ENCODE measurements around the gene CACUL1. TPM values are rescaled to one million over a fixed set of nuclear protein-coding genes. Genes with fewer than 3 reads are reported as not detected.

CACUL1 gene
- total RNA-seq, 2 experiments from 2014 or later: 27.5 to 27.6 TPM

DNA sequence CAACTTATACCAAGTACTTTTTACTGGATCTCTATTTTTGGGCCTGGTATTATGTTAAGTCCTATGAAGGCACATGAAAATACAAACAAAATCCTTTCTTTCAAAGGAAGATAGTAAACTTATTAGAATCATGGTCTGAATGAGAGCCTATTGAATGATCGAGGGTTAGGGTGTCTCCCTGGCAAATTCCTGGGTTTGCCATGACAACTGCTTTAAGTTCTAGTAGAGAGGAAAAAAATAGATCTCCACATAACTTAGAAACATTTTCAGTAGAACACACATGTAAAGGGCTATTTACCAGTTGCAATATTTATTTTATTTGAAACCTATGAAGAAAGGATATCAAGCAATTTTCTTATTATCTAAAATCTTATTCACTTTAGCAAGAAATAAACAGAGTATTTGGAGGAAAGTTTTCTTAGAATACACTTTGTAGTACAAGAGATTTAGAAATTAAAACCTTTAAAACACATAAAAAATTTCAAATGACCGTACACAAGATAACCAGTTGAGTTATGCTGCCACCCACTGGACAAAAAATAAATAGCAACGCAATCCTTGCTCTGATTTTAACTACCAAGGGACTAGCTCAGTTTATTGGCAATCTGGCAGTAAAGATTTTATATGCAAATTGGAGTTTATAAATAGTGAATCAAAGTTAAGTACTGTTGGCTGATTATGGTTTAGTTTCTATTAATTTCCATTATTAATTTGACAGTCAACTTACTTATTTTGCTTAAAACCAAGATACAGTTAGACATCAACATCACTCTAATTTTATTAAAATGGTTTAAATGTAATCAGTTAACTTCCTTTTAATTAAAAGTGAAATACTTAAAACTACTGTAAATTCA, 33.9 kb downstream of the CACUL1 start:
- Mint-ChIP-seq H3K36me3 (ENCODE audit: low read depth) (peaks cover 6% of the 10 kb centered on the region), H3K4me1 (peaks cover 24% of the 10 kb centered on the region), H3K9me3 (no peaks in the 10 kb centered on the region), H3K27me3 (no peaks in the 10 kb centered on the region), H3K4me3 (no peak overlapping the region), H3K27ac (no peak overlapping the region)
- ChIA-PET POLR2A (no interaction called here), CTCF (interaction anchor here (0.6 to 1.0 kb wide), 6 partner anchors 9 to 151 kb away, joined by 3 to 6 read pairs (median 3); no protein-coding TSS in a partner anchor)
- peak; percentile 77 for DNase-seq

- DNase-seq: no peak
- CTCF ChIA-PET: no interaction called here
- H3K4me1 Mint-ChIP-seq: peaks cover 41% of the 10 kb centered on the region
- H3K9me3 Mint-ChIP-seq: no peaks in the 10 kb centered on the region
- peak overlapping the region; percentile 66 for H3K27ac Mint-ChIP-seq
- H3K4me3 Mint-ChIP-seq: peak overlapping the region; percentile 22
- no peaks in the 10 kb centered on the region for H3K27me3 Mint-ChIP-seq
- POLR2A ChIA-PET: no interaction called here
- peaks cover 6% of the 10 kb centered on the region for H3K36me3 Mint-ChIP-seq (ENCODE audit: low read depth)
Measured at GRCh38 chr10:118714366-118714765, 40.4 kb downstream of the CACUL1 start.

- H3K4me3 Mint-ChIP-seq: no peak overlapping the region
- DNase-seq: no peak
- POLR2A ChIA-PET: no interaction called here
- no peaks in the 10 kb centered on the region for H3K9me3 Mint-ChIP-seq
- no peak overlapping the region for H3K27ac Mint-ChIP-seq
- peaks cover 4% of the 10 kb centered on the region for H3K36me3 Mint-ChIP-seq (ENCODE audit: low read depth)
- H3K4me1 Mint-ChIP-seq: peaks cover 36% of the 10 kb centered on the region
- CTCF ChIA-PET: interaction anchor here (1.1 to 1.3 kb wide), 2 partner anchors 8 to 19 kb away, joined by 3 read pairs; no protein-coding TSS in a partner anchor
- H3K27me3 Mint-ChIP-seq: no peaks in the 10 kb centered on the region
Measured at GRCh38 chr10:118712930-118713634, 41.7 kb downstream of the CACUL1 start.

GRCh38 chr10:118712080-118712479, 42.7 kb downstream of the CACUL1 start:
- peaks cover 9% of the 10 kb centered on the region for H3K36me3 Mint-ChIP-seq (ENCODE audit: low read depth)
- H3K27ac Mint-ChIP-seq: peak overlapping the region; percentile 54

DNA sequence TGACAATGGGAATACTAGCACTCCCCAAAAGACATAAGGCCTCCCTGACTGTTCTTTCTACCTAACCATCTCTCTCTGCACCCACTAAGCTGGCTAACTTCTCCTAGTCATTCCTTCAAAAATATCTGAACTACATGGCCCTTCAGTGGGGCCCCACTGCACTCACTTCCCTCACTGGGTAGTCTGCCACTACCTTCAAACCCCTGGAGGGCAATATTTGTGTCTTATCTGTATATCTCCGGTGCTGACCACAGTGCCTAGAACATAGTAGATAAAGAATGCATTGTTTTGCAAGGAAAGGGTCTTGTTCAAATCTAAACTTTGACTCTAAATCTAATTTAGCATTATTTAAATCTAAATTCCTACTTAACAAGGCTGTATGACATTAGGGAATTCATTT, 44.3 kb downstream of the CACUL1 start:
- Mint-ChIP-seq H3K4me1 (peaks cover 14% of the 10 kb centered on the region), H3K4me3 (no peak overlapping the region), H3K27ac (no peak overlapping the region), H3K9me3 (no peaks in the 10 kb centered on the region), H3K36me3 (ENCODE audit: low read depth) (peaks cover 17% of the 10 kb centered on the region), H3K27me3 (no peaks in the 10 kb centered on the region)
- ChIA-PET CTCF (no interaction called here), POLR2A (no interaction called here)
- DNase-seq: no peak

More at GRCh38 chr10:118712080-118712479, 42.7 kb downstream of the CACUL1 start:
- Mint-ChIP-seq H3K9me3 (no peaks in the 10 kb centered on the region), H3K4me1 (peaks cover 26% of the 10 kb centered on the region), H3K4me3 (no peak overlapping the region), H3K27me3 (no peaks in the 10 kb centered on the region)
- POLR2A ChIA-PET: no interaction called here
- no peak for DNase-seq
- CTCF ChIA-PET: interaction anchor here (1.1 to 1.3 kb wide), 2 partner anchors 9 to 18 kb away, joined by 3 read pairs; no protein-coding TSS in a partner anchor

GRCh38 chr10:118708571-118708970, 46.2 kb downstream of the CACUL1 start:
- Mint-ChIP-seq H3K4me1 (peaks cover 6% of the 10 kb centered on the region), H3K27me3 (no peaks in the 10 kb centered on the region), H3K9me3 (no peaks in the 10 kb centered on the region), H3K27ac (no peak overlapping the region), H3K36me3 (ENCODE audit: low read depth) (peaks cover 23% of the 10 kb centered on the region), H3K4me3 (no peak overlapping the region)
- ChIA-PET POLR2A (no interaction called here), CTCF (interaction anchor here (1.0 kb wide), 1 partner anchor 13 kb away, joined by 3 read pairs; no protein-coding TSS in a partner anchor)
- no peak for DNase-seq

DNA sequence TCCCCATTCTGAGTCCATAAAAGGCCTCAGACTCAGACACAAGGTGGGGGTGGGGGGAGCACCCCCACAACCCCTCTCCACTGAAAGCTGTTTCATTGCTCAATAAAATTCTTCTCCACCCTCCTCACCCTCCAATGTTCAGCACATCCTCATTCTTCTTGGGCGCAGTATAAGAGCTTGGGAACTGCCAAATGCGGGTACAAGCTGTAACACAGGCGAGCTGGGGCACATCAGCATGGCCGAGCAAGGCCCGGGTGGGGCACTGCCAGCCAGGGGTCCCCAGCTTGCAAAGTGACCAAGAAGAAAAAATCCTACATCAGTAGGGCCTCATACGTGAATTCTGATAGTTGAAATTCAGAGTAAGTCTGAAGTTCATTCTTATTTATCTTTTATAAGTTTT, 50.1 kb downstream of the CACUL1 start:
- DNase-seq: no peak
- no peak overlapping the region for H3K27ac Mint-ChIP-seq
- no peak overlapping the region for H3K4me3 Mint-ChIP-seq
- H3K4me1 Mint-ChIP-seq: peaks cover 22% of the 10 kb centered on the region
- H3K9me3 Mint-ChIP-seq: no peaks in the 10 kb centered on the region
- peaks cover 45% of the 10 kb centered on the region for H3K36me3 Mint-ChIP-seq (ENCODE audit: low read depth)
- no peaks in the 10 kb centered on the region for H3K27me3 Mint-ChIP-seq
- CTCF ChIA-PET: interaction anchor here (0.6 to 1.0 kb wide), 2 partner anchors 20 to 1111 kb away, joined by 4 to 5 read pairs; no protein-coding TSS in a partner anchor
- POLR2A ChIA-PET: no interaction called here

- CTCF ChIA-PET: no interaction called here
- H3K27me3 Mint-ChIP-seq: no peaks in the 10 kb centered on the region
- H3K27ac Mint-ChIP-seq: no peak overlapping the region
- no peaks in the 10 kb centered on the region for H3K9me3 Mint-ChIP-seq
- H3K4me3 Mint-ChIP-seq: no peak overlapping the region
- DNase-seq: no peak
- POLR2A ChIA-PET: no interaction called here
- peaks cover 49% of the 10 kb centered on the region for H3K36me3 Mint-ChIP-seq (ENCODE audit: low read depth)
- peaks cover 48% of the 10 kb centered on the region for H3K4me1 Mint-ChIP-seq
Measured at GRCh38 chr10:118701529-118702323, 53.0 kb downstream of the CACUL1 start.

DNA sequence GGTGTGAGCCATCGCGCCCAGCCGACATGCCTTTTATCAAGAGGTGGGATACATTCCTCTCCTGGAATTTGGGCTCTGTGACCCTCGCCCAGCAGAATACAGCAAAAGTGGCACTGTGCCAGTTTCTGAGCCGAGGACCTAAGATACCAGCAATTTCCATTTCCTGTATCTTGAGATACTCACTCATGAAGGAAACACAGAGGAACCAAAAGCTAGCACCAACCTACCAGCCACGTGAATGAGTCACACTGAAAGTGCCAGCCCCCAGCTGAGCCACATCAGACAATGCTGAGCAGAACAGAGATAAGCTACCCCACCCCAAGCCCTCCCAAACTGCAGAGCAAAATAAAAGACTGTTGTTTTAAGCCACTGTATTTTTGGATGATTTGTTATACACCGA, 56.3 kb downstream of the CACUL1 start:
- Mint-ChIP-seq H3K36me3 (ENCODE audit: low read depth) (peaks cover 49% of the 10 kb centered on the region), H3K4me1 (peaks cover 50% of the 10 kb centered on the region), H3K27me3 (no peaks in the 10 kb centered on the region), H3K4me3 (peak overlapping the region; percentile 70), H3K27ac (peak overlapping the region; percentile 88), H3K9me3 (no peaks in the 10 kb centered on the region)
- DNase-seq: peak; percentile 92
- ChIA-PET POLR2A (no interaction called here), CTCF (interaction anchor here (0.9 kb wide), 1 partner anchor 56 kb away, joined by 3 read pairs; the partner anchor contains the start of gene CACUL1)

DNA sequence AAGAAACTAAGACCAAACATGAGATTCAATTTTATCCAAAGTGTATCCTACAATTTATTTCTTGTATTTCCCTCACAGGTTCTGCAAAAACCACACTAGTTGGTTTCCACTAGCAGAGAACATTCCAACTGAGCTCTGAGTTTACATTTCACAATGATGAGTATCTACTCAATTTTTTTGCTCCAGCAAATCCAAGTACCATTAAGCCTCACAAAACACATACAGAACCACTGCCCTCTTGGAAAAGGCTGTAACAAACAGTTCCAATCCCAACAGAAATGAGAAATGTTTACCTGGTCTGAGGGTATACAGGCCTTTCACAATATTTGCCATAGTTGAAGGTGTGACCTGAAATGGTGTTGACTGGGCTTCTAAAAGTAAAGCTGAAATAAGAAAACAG, 59.9 kb downstream of the CACUL1 start:
- Mint-ChIP-seq H3K36me3 (ENCODE audit: low read depth) (peaks cover 34% of the 10 kb centered on the region), H3K4me3 (no peak overlapping the region), H3K27me3 (no peaks in the 10 kb centered on the region), H3K4me1 (peaks cover 32% of the 10 kb centered on the region), H3K27ac (no peak overlapping the region), H3K9me3 (no peaks in the 10 kb centered on the region)
- ChIA-PET POLR2A (no interaction called here), CTCF (interaction anchor here (1.6 kb wide), 1 partner anchor 17 kb away, joined by 3 read pairs; no protein-coding TSS in a partner anchor)
- no peak for DNase-seq

DNA sequence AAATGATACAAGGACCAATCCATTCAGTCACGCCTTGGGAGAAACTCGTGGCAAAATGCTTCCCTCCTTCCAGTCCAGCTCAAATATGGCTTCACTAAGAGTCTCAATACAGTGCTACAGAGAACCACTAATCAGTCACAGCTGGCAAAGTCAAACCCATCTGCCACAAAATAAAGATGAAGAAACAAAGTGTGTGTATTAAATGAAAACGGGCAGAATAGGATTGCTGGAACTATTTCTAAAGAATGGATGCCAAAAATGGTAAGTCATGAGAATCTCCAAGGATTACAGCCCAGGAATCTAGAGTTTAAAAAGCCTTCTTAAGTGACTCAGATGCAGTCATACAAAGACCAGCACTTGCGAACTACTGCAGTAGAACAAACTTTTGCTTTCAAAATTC, 61.9 kb downstream of the CACUL1 start:
- Mint-ChIP-seq H3K36me3 (ENCODE audit: low read depth) (peaks cover 38% of the 10 kb centered on the region), H3K27me3 (no peaks in the 10 kb centered on the region), H3K9me3 (no peaks in the 10 kb centered on the region), H3K4me3 (no peak overlapping the region), H3K27ac (no peak overlapping the region), H3K4me1 (peaks cover 14% of the 10 kb centered on the region)
- no peak for DNase-seq
- CTCF ChIA-PET: no interaction called here
- POLR2A ChIA-PET: no interaction called here

DNA sequence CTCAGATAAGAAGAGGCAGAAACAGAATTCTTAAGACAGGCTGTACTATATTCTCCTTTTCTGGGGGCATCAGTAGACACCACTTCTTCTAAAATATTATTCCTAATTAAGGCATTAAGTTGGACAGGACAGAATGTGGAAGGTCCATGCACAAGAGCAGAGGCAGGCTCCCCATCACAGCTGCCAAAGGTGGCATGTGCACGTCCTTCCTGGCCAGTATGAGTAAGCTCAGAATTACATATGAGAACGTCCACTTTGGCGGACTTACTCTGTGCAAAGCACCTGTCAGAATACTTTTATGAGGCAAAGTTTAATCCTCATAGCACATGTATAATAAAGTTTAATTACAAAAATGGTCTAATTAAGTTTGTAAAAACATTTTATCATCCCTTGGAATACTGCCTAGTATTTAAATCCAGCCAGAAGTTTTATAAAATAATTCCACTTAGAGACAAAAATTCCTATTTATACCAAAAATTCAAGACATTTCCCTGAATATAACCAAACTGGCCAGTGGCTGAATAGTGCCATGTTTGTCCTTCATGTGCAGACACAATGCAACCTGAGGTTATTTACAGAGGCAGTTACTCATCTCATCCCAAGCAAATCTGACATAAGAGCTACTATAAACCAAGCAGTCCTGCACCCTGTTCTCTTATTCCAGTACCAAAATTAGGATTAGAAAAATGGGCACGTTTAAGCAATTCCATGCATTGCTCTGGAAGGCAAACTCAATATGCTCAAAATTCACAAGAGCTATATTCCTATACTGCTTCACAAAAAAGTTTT, 65.5 kb downstream of the CACUL1 start:
- Mint-ChIP-seq H3K36me3 (ENCODE audit: low read depth) (peaks cover 44% of the 10 kb centered on the region), H3K27ac (no peak overlapping the region), H3K4me3 (no peak overlapping the region), H3K4me1 (no peaks in the 10 kb centered on the region), H3K27me3 (no peaks in the 10 kb centered on the region), H3K9me3 (no peaks in the 10 kb centered on the region)
- CTCF ChIA-PET: interaction anchor here (0.6 to 1.8 kb wide), 4 partner anchors 10 to 121 kb away, joined by 3 to 4 read pairs (median 4); no protein-coding TSS in a partner anchor
- DNase-seq: no peak
- POLR2A ChIA-PET: interaction anchor here (0.6 kb wide), 1 partner anchor 323 kb away, joined by 16 read pairs; no protein-coding TSS in a partner anchor
